Upper lobe of left lung (tissue), 4 donors: ENCODE data around the gene KPRP.

Experiments
- POLR2A ChIP-seq, 4 donors: fragments of 450-650 bp; IDR thresholded peaks; one replicate each; pipeline ENCODE4 v1.5.1; 2016 to 2017; ENCODE audit warnings: antibody characterized with exemption in 4 of 4, mild to moderate bottlenecking in 2 of 4
- TF ChIP-seq, protein P1 (sequence below), 6 experiments: fragments of 450-650 bp in 4 of 6; fragments of 200-600 bp in 2 of 6; sonication (generic) in 2 of 6; IDR thresholded peaks; one replicate each; pipeline ENCODE4 v1.5.1; 2016 to 2019; ENCODE audit warnings: antibody characterized with exemption in 6 of 6

DNA sequence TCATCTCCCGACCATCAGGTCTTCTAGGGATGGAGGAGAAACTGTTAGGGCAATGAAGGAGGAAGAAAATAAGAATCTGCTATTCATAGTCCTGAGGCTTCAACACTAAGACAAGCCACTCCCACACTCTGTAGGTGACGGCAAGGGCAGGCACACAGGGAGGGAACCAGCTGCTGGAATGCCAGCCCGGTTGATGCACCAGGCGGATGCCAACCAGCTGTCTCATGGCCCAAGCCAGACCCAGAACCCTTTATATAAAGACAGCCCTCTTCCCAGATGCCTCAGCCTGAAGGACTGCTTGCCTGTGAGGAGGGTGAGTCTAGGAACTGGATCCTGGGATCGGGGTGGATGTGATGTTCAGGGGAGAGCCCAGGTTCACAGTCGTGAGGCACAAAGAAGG is at the start of gene KPRP:
- TF ChIP-seq, protein P1, sequence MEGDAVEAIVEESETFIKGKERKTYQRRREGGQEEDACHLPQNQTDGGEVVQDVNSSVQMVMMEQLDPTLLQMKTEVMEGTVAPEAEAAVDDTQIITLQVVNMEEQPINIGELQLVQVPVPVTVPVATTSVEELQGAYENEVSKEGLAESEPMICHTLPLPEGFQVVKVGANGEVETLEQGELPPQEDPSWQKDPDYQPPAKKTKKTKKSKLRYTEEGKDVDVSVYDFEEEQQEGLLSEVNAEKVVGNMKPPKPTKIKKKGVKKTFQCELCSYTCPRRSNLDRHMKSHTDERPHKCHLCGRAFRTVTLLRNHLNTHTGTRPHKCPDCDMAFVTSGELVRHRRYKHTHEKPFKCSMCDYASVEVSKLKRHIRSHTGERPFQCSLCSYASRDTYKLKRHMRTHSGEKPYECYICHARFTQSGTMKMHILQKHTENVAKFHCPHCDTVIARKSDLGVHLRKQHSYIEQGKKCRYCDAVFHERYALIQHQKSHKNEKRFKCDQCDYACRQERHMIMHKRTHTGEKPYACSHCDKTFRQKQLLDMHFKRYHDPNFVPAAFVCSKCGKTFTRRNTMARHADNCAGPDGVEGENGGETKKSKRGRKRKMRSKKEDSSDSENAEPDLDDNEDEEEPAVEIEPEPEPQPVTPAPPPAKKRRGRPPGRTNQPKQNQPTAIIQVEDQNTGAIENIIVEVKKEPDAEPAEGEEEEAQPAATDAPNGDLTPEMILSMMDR (IDR thresholded peaks at IDR 0.05), result no peak
- TF ChIP-seq POLR2A (IDR thresholded peaks at IDR 0.05), result no peak
